K562 (cell line): Measurements from ENCODE around the gene CLASP2. TPM values are rescaled to one million over a fixed set of nuclear protein-coding genes. Genes with fewer than 3 reads are reported as not detected.

ENCODE experiments used
- ATAC-seq: fragments of 200-7000 bp; cut with Tn5 transposase; 3 replicates; pipeline ENCODE4 v1.9.1; 2020; ENCODE audit warnings: moderate library complexity
- BruUV-seq: library from RNA; stranded (reverse); fragments of 400-500 nt; replicated peaks from 2 replicates; lab custom pipeline; 2021; lab: Mats Ljungman, UMichigan
- CTCF ChIA-PET: fragments of 300-600 bp; formaldehyde crosslinking; extraction: SDS; loops from one replicate; lab custom pipeline; 2021; ENCODE audit warnings: low intra/inter-chr PET ratio; lab: Yijun Ruan, JAX
- POLR2A ChIA-PET: fragments of 300-600, 350-650 bp; sonication (Branson Sonifier 250); formaldehyde crosslinking; extraction: SDS; loops from one replicate; lab custom pipeline; 2021; ENCODE audit warnings: antibody characterized with exemption, inconsistent platforms; lab: Yijun Ruan, JAX
- DNase-seq, 4 experiments: peaks; one replicate each; pipeline versions ENCODE4 v3.0.0 to v3.0.0-alpha.2; 2011 to 2018; ENCODE audit warnings: low spot score in 3 of 4, mixed read lengths in 3 of 4; ENCODE audit errors: extremely low read depth in 1 of 4
- FAIRE-seq: peaks from 2 replicates; lab custom pipeline; 2011; peaks lifted over from hg19 to GRCh38; lab: Jason Lieb, UNC
- H2AFZ ChIP-seq: 2 replicates; pipeline ENCODE4 v1.6.0; 2011; ENCODE audit warnings: low read depth, low read length, control low read depth, inconsistent platforms
- H3K27ac ChIP-seq: fragments of 200-600 bp; 3 replicates; pipeline ENCODE4 v1.8.0; 2011; ENCODE audit warnings: low read depth, mild to moderate bottlenecking, control low read depth, inconsistent platforms, low read length, moderate library complexity, mixed read lengths; ENCODE audit errors: extremely low read depth
- H3K27me3 ChIP-seq, 2 experiments: fragments of 300-600 bp in 1 of 2; 2 replicates in 1 of 2; 3 replicates in 1 of 2; pipeline versions ENCODE4 v1.6.0 to v1.8.0; 2011; ENCODE audit warnings: inconsistent platforms in 2 of 2, low read length in 2 of 2, mild to moderate bottlenecking in 1 of 2, mixed read lengths in 1 of 2, moderate library complexity in 1 of 2; ENCODE audit not compliant: control insufficient read depth in 2 of 2, insufficient read depth in 2 of 2
- H3K36me3 ChIP-seq: fragments of 300-600 bp; 3 replicates; pipeline ENCODE4 v1.8.0; 2011; ENCODE audit warnings: mild to moderate bottlenecking, low read length, inconsistent platforms; ENCODE audit not compliant: control insufficient read depth, insufficient read depth
- H3K4me1 ChIP-seq, 2 experiments: fragments of 200-600 bp in 1 of 2; replicated peaks in 1 of 2; 2 replicates in 1 of 2; 3 replicates in 1 of 2; pipeline versions ENCODE4 v1.5.1 to v1.8.0; 2011; ENCODE audit warnings: inconsistent platforms in 2 of 2, low read length in 2 of 2, mild to moderate bottlenecking in 1 of 2, mixed read lengths in 1 of 2, moderate library complexity in 1 of 2; ENCODE audit not compliant: control insufficient read depth in 2 of 2, insufficient read depth in 2 of 2
- H3K4me2 ChIP-seq: 2 replicates; pipeline ENCODE4 v1.6.1; 2011; ENCODE audit warnings: low read length, control low read depth, inconsistent platforms, mixed read lengths; ENCODE audit not compliant: insufficient read depth
- H3K4me3 ChIP-seq: fragments of 200-600 bp; sonication (generic), shearing (Covaris generic); 2 replicates; pipeline ENCODE4 v1.5.1; 2016; ENCODE audit warnings: control low read depth, inconsistent platforms
- H3K79me2 ChIP-seq: fragments of 200-600 bp; 3 replicates; pipeline ENCODE4 v1.8.0; 2011; ENCODE audit warnings: low read length, inconsistent platforms; ENCODE audit not compliant: control insufficient read depth, insufficient read depth
- H3K9ac ChIP-seq, 2 experiments: 2 replicates each; pipeline versions ENCODE4 v1.6.0 to v1.6.1; 2011; ENCODE audit warnings: low read depth in 2 of 2, low read length in 2 of 2, control low read depth in 1 of 2, inconsistent platforms in 1 of 2, mild to moderate bottlenecking in 1 of 2, mixed read lengths in 1 of 2; ENCODE audit not compliant: insufficient read depth in 1 of 2
- H3K9me1 ChIP-seq: one replicate; pipeline ENCODE4 v1.6.0; 2011; ENCODE audit warnings: inconsistent platforms, mild to moderate bottlenecking, low read length, moderate library complexity; ENCODE audit not compliant: control insufficient read depth, insufficient read depth
- H3K9me3 ChIP-seq: replicated peaks from 2 replicates; pipeline ENCODE4 v1.5.1; 2011; ENCODE audit warnings: low read depth, low read length, inconsistent platforms; ENCODE audit not compliant: control insufficient read depth, insufficient read depth
- H4K20me1 ChIP-seq: replicated peaks from 2 replicates; pipeline ENCODE4 v1.6.1; 2011; ENCODE audit warnings: low read length, inconsistent platforms, mixed read lengths; ENCODE audit not compliant: control insufficient read depth, insufficient read depth
- CAMTA2 ChIP-seq: fragments of 250-450 bp; sonication (Bioruptor Pico); conservative IDR thresholded peaks from 2 replicates; pipeline ENCODE4 v1.5.1; 2022
- CREB3L1 ChIP-seq: fragments of 450-650 bp; IDR thresholded peaks from 2 replicates; pipeline ENCODE4 v1.6.1; 2014; ENCODE audit warnings: low read depth, mild to moderate bottlenecking, moderate library complexity, borderline replicate concordance
- E4F1 ChIP-seq: fragments of 250-450 bp; sonication (Bioruptor Pico); IDR thresholded peaks from 2 replicates; pipeline ENCODE4 v1.5.0; 2021; ENCODE audit warnings: mild to moderate bottlenecking, borderline replicate concordance
- ETV5 ChIP-seq: sonication (generic); formaldehyde crosslinking; IDR thresholded peaks from 2 replicates; pipeline ENCODE4 v1.4.0; 2020; ENCODE audit warnings: low read depth, mild to moderate bottlenecking, missing genetic modification reagents
- GTF2F1 ChIP-seq: IDR thresholded peaks from 2 replicates; pipeline ENCODE4 v1.6.1; 2011; ENCODE audit warnings: low read depth, low read length, improper control_type of control experiment
- HDAC8 ChIP-seq: fragments of 450-650 bp; IDR thresholded peaks from 2 replicates; pipeline ENCODE4 v1.6.1; 2016; ENCODE audit warnings: mild to moderate bottlenecking, missing genetic modification characterization, moderate library complexity, missing compliant biosample characterization
- ID3 ChIP-seq, 2 experiments: fragments of 250-450 bp in 1 of 2; fragments of 450-650 bp in 1 of 2; sonication (Bioruptor Pico) in 1 of 2; IDR thresholded peaks; 2 replicates each; pipeline versions ENCODE4 v1.6.1 to v1.8.0; 2016 to 2021; ENCODE audit warnings: mild to moderate bottlenecking in 2 of 2, moderate library complexity in 2 of 2, missing compliant biosample characterization in 1 of 2, missing genetic modification characterization in 1 of 2
- ILF3 ChIP-seq: fragments of 450-650 bp; IDR thresholded peaks from 2 replicates; pipeline ENCODE4 v1.6.1; 2018; ENCODE audit warnings: antibody characterized with exemption, mild to moderate bottlenecking, moderate library complexity, borderline replicate concordance
- LARP7 ChIP-seq: fragments of 450-650 bp; IDR thresholded peaks from 2 replicates; pipeline ENCODE4 v1.6.1; 2016
- NELFE ChIP-seq: IDR thresholded peaks from 2 replicates; pipeline ENCODE4 v1.6.1; 2011; ENCODE audit warnings: mild to moderate bottlenecking; ENCODE audit not compliant: insufficient read depth, insufficient read length
- PATZ1 ChIP-seq: fragments of 250-450 bp; sonication (Bioruptor Pico); IDR thresholded peaks from 2 replicates; pipeline ENCODE4 v1.5.0; 2020; ENCODE audit warnings: mild to moderate bottlenecking, borderline replicate concordance
- SAFB2 ChIP-seq: fragments of 200-400 bp; formaldehyde crosslinking; IDR thresholded peaks from 2 replicates; pipeline ENCODE4 v1.6.1; 2018; ENCODE audit warnings: borderline replicate concordance, low read length, low read depth, moderate library complexity; ENCODE audit not compliant: severe bottlenecking
- SMARCA5 ChIP-seq: fragments of 450-650 bp; IDR thresholded peaks from 2 replicates; pipeline ENCODE4 v1.6.1; 2016
- TCF7 ChIP-seq: sonication (generic); IDR thresholded peaks from 2 replicates; pipeline ENCODE4 v1.6.1; 2016; ENCODE audit warnings: antibody characterized with exemption, borderline replicate concordance
- TCFL5 ChIP-seq: fragments of 250-450 bp; sonication (Bioruptor Pico); conservative IDR thresholded peaks from 2 replicates; pipeline ENCODE4 v1.6.1; 2021; ENCODE audit warnings: mild to moderate bottlenecking, moderate library complexity, matching md5 sums
- ZNF12 ChIP-seq: sonication (generic); formaldehyde crosslinking; IDR thresholded peaks from 2 replicates; pipeline ENCODE4 v1.4.0; 2020; ENCODE audit warnings: mild to moderate bottlenecking, missing genetic modification reagents
- ZNF408 ChIP-seq: fragments of 250-450 bp; sonication (Bioruptor Pico); IDR thresholded peaks from 2 replicates; pipeline ENCODE4 v1.4.0; 2020; ENCODE audit warnings: low read depth, mild to moderate bottlenecking, moderate library complexity
- WGBS: fragments of 100-300 bp; shearing (Covaris generic); methylation state at CpG from one replicate; pipeline ENCODE4 v1.1.6; 2016; ENCODE audit warnings: low coverage, mixed read lengths; ENCODE audit not compliant: insufficient coverage; ENCODE audit errors: missing lambda C conversion rate; 5-methylcytosine and 5-hydroxymethylcytosine counted together
- in situ Hi-C: fragments of 300-500 bp; cut with MboI; formaldehyde crosslinking; loops from 4 replicates; pipeline ENCODE4 v1.15.0; 2018; ENCODE audit warnings: inconsistent platforms, mixed read lengths
- intact Hi-C: fragments of 100-400 bp; cut with micrococcal nuclease; formaldehyde crosslinking; loops from 2 replicates; pipeline ENCODE4 v1.14.2; 2022
- polyA plus RNA-seq, 8 experiments: library from polyadenylated mRNA; depleted of rRNA in 4 of 8; stranded (reverse) in 5 of 8; unstranded in 3 of 8; fragments of >200 nt; fragmentation: Nextera tagmentation in 2 of 8; fragmentation: Illumina TruSeq in 1 of 8; extraction: Ambion mirVana in 2 of 8; extraction: Trizol in 1 of 8; gene quantifications; 2 replicates each; pipeline versions ENCODE4 v1.2.1 to v1.2.3, GENCODE V29; 2011 to 2014; ENCODE audit warnings: inconsistent platforms in 1 of 8, missing spikeins in 1 of 8
- total RNA-seq, 7 experiments: library from RNA; depleted of rRNA in 6 of 7; stranded (reverse); fragments of >200 nt in 6 of 7; fragmentation: Illumina TruSeq in 2 of 7; extraction: Trizol in 2 of 7; gene quantifications; 2 replicates each; pipeline versions ENCODE4 v1.2.1 to v1.2.3, GENCODE V29; 2011 to 2021; ENCODE audit warnings: low replicate concordance in 1 of 7

The CLASP2 gene
- total and polyA plus RNA-seq, 9 of the 15 experiments (the other 6 are each of a cell fraction or from before 2014, with no cell fraction given) = 13.5 to 107 (median 71.8) TPM

- no peaks in the 10 kb centered on the region for H4K20me1 ChIP-seq
- POLR2A ChIA-PET = no interaction called here
- WGBS = 76% methylated on average over 3 of the region's 3 CpGs
- CTCF ChIA-PET = no interaction called here
- BruUV-seq = no TSS peak
- no peaks in the 10 kb centered on the region for H3K27me3 ChIP-seq
- FAIRE-seq (no peak), ATAC-seq (no peak), DNase-seq (no peak)
- no peaks in the 10 kb centered on the region for H3K79me2 ChIP-seq
- H3K9me3 ChIP-seq = no peaks in the 10 kb centered on the region
- H2AFZ ChIP-seq = no peak overlapping the region
- TF ChIP-seq ILF3 = no peak
- TF ChIP-seq PATZ1 (CRISPR knock-in tag) = no peak
- TF ChIP-seq E4F1 (CRISPR knock-in tag) = no peak
- no peak for TF ChIP-seq ZNF408
- TF ChIP-seq TCF7 = no peak
- TF ChIP-seq TCFL5 (CRISPR knock-in tag) = no peak
- no peak for TF ChIP-seq ETV5 (CRISPR knock-in tag)
- TF ChIP-seq ID3 (CRISPR knock-in tag; IDR thresholded peaks at IDR 0.05) = no peak
- no peak for TF ChIP-seq ID3 (tag; IDR thresholded peaks at IDR 0.05)
- TF ChIP-seq SAFB2 = no peak
- TF ChIP-seq NELFE = no peak
- TF ChIP-seq CAMTA2 (CRISPR knock-in tag) = no peak
- TF ChIP-seq LARP7 = no peak
- no peak for TF ChIP-seq HDAC8
- TF ChIP-seq CREB3L1 = no peak
- no peak for TF ChIP-seq SMARCA5
- no peak for TF ChIP-seq GTF2F1
- TF ChIP-seq ZNF12 (CRISPR knock-in tag) = no peak
- no peaks in the 10 kb centered on the region for H3K9me1 ChIP-seq
- no peak overlapping the region for H3K27ac ChIP-seq
- intact Hi-C loops = no loop called here
- H3K36me3 ChIP-seq = peaks cover 55% of the 10 kb centered on the region
- in situ Hi-C loops = no loop called here
- no peak overlapping the region for H3K4me2 ChIP-seq
- no peak overlapping the region for H3K4me3 ChIP-seq
- no peaks in the 10 kb centered on the region for H3K4me1 ChIP-seq
- no peak overlapping the region for H3K9ac ChIP-seq
Measured at GRCh38 chr3:33577173-33577572, 140.9 kb downstream of the CLASP2 start.
